SK-N-SH treated with all-trans-retinoic acid at 6 μM for 48 hours (cell line): ENCODE results near the gene GAL.

Experiments used
- ATAC-seq: fragments of 200-7000 bp; cut with Tn5 transposase; 3 replicates; pipeline ENCODE4 v1.9.1; 2020; ENCODE audit warnings: mild to moderate bottlenecking, moderate library complexity
- ARNTL ChIP-seq: fragments of 450-650 bp; formaldehyde crosslinking; IDR thresholded peaks from 2 replicates; pipeline ENCODE4 v1.5.0; 2020; ENCODE audit warnings: low read depth, mild to moderate bottlenecking, moderate library complexity, borderline replicate concordance
- CREB5 ChIP-seq: fragments of 250-450 bp; sonication (Bioruptor Pico); IDR thresholded peaks from 2 replicates; pipeline ENCODE4 v1.5.1; 2020; ENCODE audit warnings: low read depth, mild to moderate bottlenecking, moderate library complexity
- CSDC2 ChIP-seq: fragments of 250-450 bp; sonication (Bioruptor Pico); IDR thresholded peaks from 2 replicates; pipeline ENCODE4 v1.5.0; 2020; ENCODE audit warnings: mild to moderate bottlenecking, moderate library complexity
- CSRNP3 ChIP-seq: fragments of 250-450 bp; sonication (Bioruptor Pico); IDR thresholded peaks from 2 replicates; pipeline ENCODE4 v1.5.1; 2021; ENCODE audit warnings: mild to moderate bottlenecking, moderate library complexity
- ESRRG ChIP-seq: fragments of 250-450 bp; sonication (Bioruptor Pico); IDR thresholded peaks from 2 replicates; pipeline ENCODE4 v1.6.1; 2021; ENCODE audit warnings: mild to moderate bottlenecking
- GLIS3 ChIP-seq: fragments of 250-450 bp; sonication (Bioruptor Pico); IDR thresholded peaks from 2 replicates; pipeline ENCODE4 v1.5.0; 2020; ENCODE audit warnings: mild to moderate bottlenecking, moderate library complexity
- ISL1 ChIP-seq: fragments of 250-450 bp; sonication (Bioruptor Pico); IDR thresholded peaks from 2 replicates; pipeline ENCODE4 v2.1.2; 2022; ENCODE audit warnings: mild to moderate bottlenecking, moderate library complexity
- OSR1 ChIP-seq: fragments of 250-450 bp; sonication (Bioruptor Pico); IDR thresholded peaks from 2 replicates; pipeline ENCODE4 v1.8.0; 2022; ENCODE audit warnings: moderate library complexity, mild to moderate bottlenecking, inconsistent platforms
- PATZ1 ChIP-seq: fragments of 250-450 bp; sonication (Bioruptor Pico); IDR thresholded peaks from 2 replicates; pipeline ENCODE4 v1.8.0; 2020; ENCODE audit warnings: mild to moderate bottlenecking, moderate library complexity, borderline replicate concordance
- RARB ChIP-seq: fragments of 250-450 bp; sonication (Bioruptor Pico); IDR thresholded peaks from 2 replicates; pipeline ENCODE4 v1.8.0; 2021; ENCODE audit warnings: mild to moderate bottlenecking, moderate library complexity
- SNAI2 ChIP-seq: fragments of 250-450 bp; sonication (Bioruptor Pico); IDR thresholded peaks from 2 replicates; pipeline ENCODE4 v1.5.0; 2020; ENCODE audit warnings: mild to moderate bottlenecking, moderate library complexity
- TCF4 ChIP-seq: fragments of 250-450 bp; sonication (Bioruptor Pico); IDR thresholded peaks from 2 replicates; pipeline ENCODE4 v1.8.0; 2021; ENCODE audit warnings: mild to moderate bottlenecking, moderate library complexity, borderline replicate concordance
- TOX ChIP-seq: fragments of 250-450 bp; sonication (Bioruptor Pico); IDR thresholded peaks from 2 replicates; pipeline ENCODE4 v1.8.0; 2021; ENCODE audit warnings: mild to moderate bottlenecking, moderate library complexity, borderline replicate concordance
- TSHZ2 ChIP-seq: fragments of 250-450 bp; sonication (Bioruptor Pico); IDR thresholded peaks from 2 replicates; pipeline ENCODE4 v1.5.0; 2020; ENCODE audit warnings: mild to moderate bottlenecking, moderate library complexity
- ZC3H10 ChIP-seq: fragments of 250-450 bp; sonication (Bioruptor Pico); IDR thresholded peaks from 2 replicates; pipeline ENCODE4 v1.5.1; 2021; ENCODE audit warnings: mild to moderate bottlenecking, moderate library complexity
- ZFP3 ChIP-seq: fragments of 250-450 bp; sonication (Bioruptor Pico); IDR thresholded peaks from 2 replicates; pipeline ENCODE4 v1.5.0; 2020; ENCODE audit warnings: mild to moderate bottlenecking, moderate library complexity
- ZFP30 ChIP-seq: fragments of 450-650 bp; formaldehyde crosslinking; IDR thresholded peaks from 2 replicates; pipeline ENCODE4 v1.5.0; 2022; ENCODE audit warnings: mild to moderate bottlenecking, moderate library complexity
- ZNF70 ChIP-seq: fragments of 450-650 bp; formaldehyde crosslinking; IDR thresholded peaks from 2 replicates; pipeline ENCODE4 v1.5.0; 2020; ENCODE audit warnings: mild to moderate bottlenecking, moderate library complexity
- ZNF8 ChIP-seq: fragments of 450-650 bp; formaldehyde crosslinking; IDR thresholded peaks from 2 replicates; pipeline ENCODE4 v1.5.0; 2020; ENCODE audit warnings: mild to moderate bottlenecking, moderate library complexity

Gene GAL

GRCh38 chr11:68651208-68651984 lies 32.9 kb upstream of the GAL start (continued):
- no peak for TF ChIP-seq CREB5 (CRISPR knock-in tag)

GRCh38 chr11:68651985-68652682 lies 32.2 kb upstream of the GAL start:
- no peak for TF ChIP-seq OSR1 (CRISPR knock-in tag)
- no peak for TF ChIP-seq ESRRG
- no peak for TF ChIP-seq ZC3H10 (CRISPR knock-in tag)
- TF ChIP-seq TCF4, result no peak
- TF ChIP-seq SNAI2, result no peak
- TF ChIP-seq PATZ1 (CRISPR knock-in tag), result no peak
- no peak for ATAC-seq

GRCh38 chr11:68652683-68653156 lies 31.6 kb upstream of the GAL start:
- no peak for TF ChIP-seq PATZ1 (CRISPR knock-in tag)
- TF ChIP-seq ARNTL (CRISPR knock-in tag), result no peak
- no peak for ATAC-seq

- ATAC-seq, result no peak
- TF ChIP-seq TCF4, result no peak
- no peak for TF ChIP-seq ZFP3 (CRISPR knock-in tag)
- TF ChIP-seq CSDC2, result no peak
- TF ChIP-seq PATZ1 (CRISPR knock-in tag), result no peak
- no peak for TF ChIP-seq TSHZ2 (CRISPR knock-in tag)
- TF ChIP-seq RARB (CRISPR knock-in tag), result no peak
- TF ChIP-seq CREB5 (CRISPR knock-in tag), result no peak
- no peak for TF ChIP-seq ESRRG
- no peak for TF ChIP-seq ZFP30 (CRISPR knock-in tag)
- no peak for TF ChIP-seq ZNF8 (CRISPR knock-in tag)
- TF ChIP-seq ZNF70 (CRISPR knock-in tag), result no peak
- no peak for TF ChIP-seq ZC3H10 (CRISPR knock-in tag)
- TF ChIP-seq SNAI2, result no peak
- no peak for TF ChIP-seq CSRNP3 (CRISPR knock-in tag)
- no peak for TF ChIP-seq ARNTL (CRISPR knock-in tag)
- no peak for TF ChIP-seq ISL1
- TF ChIP-seq GLIS3, result no peak
- no peak for TF ChIP-seq OSR1 (CRISPR knock-in tag)
- TF ChIP-seq TOX (CRISPR knock-in tag), result no peak
Observed at GRCh38 chr11:68653486-68654430, 30.6 kb upstream of the GAL start.
